Activated naive CD4-positive, alpha-beta T cell treated with anti-CD3 and anti-CD28 coated beads, Interleukin-2, amount 50 U/mL, for 24 hours (primary cell): ENCODE measurements around the gene KAT5.
"Not testable (repeated sequence)": the region's sequence is repeated elsewhere in the genome, so short reads cannot be mapped to it uniquely, and the experiment has no call there.

Source experiments
- H3K27ac Mint-ChIP-seq: one replicate; pipeline ENCODE4 v1.8.0; 2021; ENCODE audit warnings: mild to moderate bottlenecking, mixed read lengths
- H3K27me3 Mint-ChIP-seq: one replicate; pipeline ENCODE4 v1.8.0; 2021; ENCODE audit warnings: mixed read lengths
- H3K36me3 Mint-ChIP-seq: one replicate; pipeline ENCODE4 v1.8.0; 2021; ENCODE audit warnings: mixed read lengths
- H3K4me1 Mint-ChIP-seq: one replicate; pipeline ENCODE4 v1.8.0; 2021; ENCODE audit warnings: mixed read lengths
- H3K4me3 Mint-ChIP-seq: one replicate; pipeline ENCODE4 v1.8.0; 2021; ENCODE audit warnings: mild to moderate bottlenecking, mixed read lengths
- H3K9me3 Mint-ChIP-seq: one replicate; pipeline ENCODE4 v1.8.0; 2021; ENCODE audit warnings: mixed read lengths

KAT5 gene

DNA sequence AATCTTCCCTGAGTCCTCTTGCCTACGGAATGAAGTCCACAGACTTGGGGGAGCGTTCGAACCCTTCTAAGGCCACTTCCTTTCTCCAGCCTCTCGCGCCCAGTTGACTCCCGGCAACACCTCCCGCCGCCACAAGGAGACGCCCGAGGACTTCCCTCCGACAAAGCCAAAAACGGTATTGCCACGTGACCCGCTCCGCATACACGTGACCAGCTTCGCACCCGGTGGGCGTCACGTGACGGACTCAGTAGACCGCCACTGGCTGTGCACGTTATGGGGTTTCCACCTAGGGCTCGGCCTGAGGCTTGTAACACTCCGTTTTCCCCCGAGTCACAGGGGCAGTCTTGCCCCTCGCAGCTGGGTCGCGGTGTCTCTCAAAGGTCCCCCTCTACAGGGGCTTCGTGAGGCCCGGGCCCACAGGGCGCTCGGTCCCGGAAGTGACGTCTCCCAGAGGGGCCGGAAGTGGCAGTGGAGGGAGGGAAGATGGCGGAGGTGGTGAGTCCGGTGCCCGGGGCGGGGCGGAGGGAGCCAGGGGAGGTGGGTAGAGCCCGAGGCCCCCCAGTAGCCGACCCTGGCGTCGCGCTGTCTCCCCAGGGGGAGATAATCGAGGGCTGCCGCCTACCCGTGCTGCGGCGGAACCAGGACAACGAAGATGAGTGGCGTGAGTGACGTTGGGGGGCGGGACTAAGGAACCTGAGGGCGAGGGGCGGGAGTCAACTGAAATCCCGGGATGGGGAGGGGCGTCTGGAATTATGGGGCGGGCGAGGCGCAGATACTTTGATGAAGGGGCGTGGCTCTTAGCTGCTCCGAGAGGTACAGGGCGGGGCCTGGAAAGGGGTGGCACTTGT lies at the start of gene KAT5:
Gene KAT5, plus strand, starts transcription at position 468 of the 848 bp plus-strand sequence. Its CDS starts 16 bp downstream, at position 484.
- H3K27me3 Mint-ChIP-seq = no peaks in the 10 kb centered on the region
- peak within 1 kb of the TSS; percentile 96 for H3K4me3 Mint-ChIP-seq
- peaks cover 12% of the 10 kb centered on the region for H3K36me3 Mint-ChIP-seq
- H3K4me1 Mint-ChIP-seq = peaks cover 25% of the 10 kb centered on the region
- no peaks in the 10 kb centered on the region for H3K9me3 Mint-ChIP-seq
- peak within 1 kb of the TSS; percentile 95 for H3K27ac Mint-ChIP-seq

DNA sequence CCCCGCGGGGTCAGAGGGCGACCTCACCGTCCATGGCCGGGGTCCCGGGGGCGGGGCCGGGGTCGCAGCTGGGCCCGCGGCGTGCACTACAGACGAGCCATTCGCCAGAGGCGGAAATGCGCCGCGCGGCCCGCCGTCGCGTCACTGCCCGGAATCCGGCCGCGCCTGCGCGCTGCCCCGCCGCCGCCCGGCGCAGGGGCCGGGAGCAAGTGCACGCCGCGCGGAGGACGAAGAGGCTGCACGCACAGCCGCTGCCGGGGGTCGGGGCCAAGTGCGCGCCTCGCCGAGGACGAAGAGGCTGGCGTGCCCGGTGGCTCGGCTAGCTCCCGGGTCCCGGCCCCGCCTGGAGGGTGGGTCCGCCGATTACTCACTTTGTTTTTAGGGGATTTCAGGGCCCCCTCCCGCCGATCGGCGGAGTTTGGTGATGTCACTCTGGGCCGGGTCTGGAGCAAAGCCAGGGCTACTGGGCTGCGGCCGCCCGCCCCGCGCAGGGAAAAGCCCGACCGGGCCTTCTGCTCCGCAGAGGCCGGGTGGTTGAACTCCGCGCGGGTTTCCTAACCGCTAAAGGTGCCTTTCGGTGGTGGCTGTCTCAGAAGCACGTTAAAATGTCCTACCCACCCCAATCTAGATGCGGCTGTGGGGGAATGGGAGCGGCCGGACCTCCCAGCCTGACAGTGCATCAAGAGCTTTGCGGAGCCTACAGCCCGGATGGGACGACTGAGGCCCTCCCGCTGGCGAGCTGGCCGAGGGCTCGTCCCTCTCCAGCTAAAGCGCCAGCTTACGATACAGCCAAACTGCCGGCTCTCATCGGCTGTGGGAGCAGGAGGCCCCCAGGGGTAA lies 49.0 kb upstream of the KAT5 start, which contains the start of gene RELA:
Gene RELA, minus strand, starts transcription at position 118 of the 840 bp plus-strand sequence. Its CDS starts 84 bp downstream, at position 34.
- peaks cover 11% of the 10 kb centered on the region for H3K36me3 Mint-ChIP-seq
- H3K27ac Mint-ChIP-seq = peak within 1 kb of the TSS; percentile 92
- no peaks in the 10 kb centered on the region for H3K9me3 Mint-ChIP-seq
- H3K27me3 Mint-ChIP-seq = no peaks in the 10 kb centered on the region
- H3K4me3 Mint-ChIP-seq = peak within 1 kb of the TSS; percentile 89
- peaks cover 38% of the 10 kb centered on the region for H3K4me1 Mint-ChIP-seq

DNA sequence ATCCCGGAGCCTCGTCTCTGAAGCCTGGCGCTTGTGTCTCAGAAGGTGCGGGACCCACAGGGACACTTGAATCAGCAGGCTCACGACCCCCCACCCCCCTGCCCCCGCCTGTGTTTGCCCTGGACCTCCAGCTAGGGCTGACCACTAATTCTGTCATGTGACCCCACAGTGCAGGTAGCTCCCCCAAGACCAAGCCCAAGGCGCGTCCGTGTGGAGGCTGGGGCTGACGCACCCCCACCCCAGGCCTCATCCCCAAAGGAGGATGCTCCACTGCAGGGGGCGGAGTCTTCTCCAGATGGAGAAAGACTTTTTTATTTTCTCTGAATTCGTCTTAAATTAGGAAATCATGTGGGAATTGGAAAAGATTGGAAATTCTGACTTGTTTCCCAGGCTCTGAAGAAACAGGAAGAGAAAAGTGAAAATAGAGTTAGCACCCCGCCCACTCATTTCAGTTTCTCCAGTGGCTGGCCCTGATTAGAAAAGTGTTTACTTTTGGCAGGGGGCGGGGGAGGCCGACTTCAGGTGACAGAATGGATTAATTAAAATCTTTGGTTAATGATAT lies 48.3 kb upstream of the KAT5 start:
- H3K4me3 Mint-ChIP-seq = peak overlapping the region; percentile 89
- peaks cover 36% of the 10 kb centered on the region for H3K4me1 Mint-ChIP-seq
- peaks cover 11% of the 10 kb centered on the region for H3K36me3 Mint-ChIP-seq
- H3K9me3 Mint-ChIP-seq = no peaks in the 10 kb centered on the region
- H3K27me3 Mint-ChIP-seq = no peaks in the 10 kb centered on the region
- H3K27ac Mint-ChIP-seq = peak overlapping the region; percentile 92

DNA sequence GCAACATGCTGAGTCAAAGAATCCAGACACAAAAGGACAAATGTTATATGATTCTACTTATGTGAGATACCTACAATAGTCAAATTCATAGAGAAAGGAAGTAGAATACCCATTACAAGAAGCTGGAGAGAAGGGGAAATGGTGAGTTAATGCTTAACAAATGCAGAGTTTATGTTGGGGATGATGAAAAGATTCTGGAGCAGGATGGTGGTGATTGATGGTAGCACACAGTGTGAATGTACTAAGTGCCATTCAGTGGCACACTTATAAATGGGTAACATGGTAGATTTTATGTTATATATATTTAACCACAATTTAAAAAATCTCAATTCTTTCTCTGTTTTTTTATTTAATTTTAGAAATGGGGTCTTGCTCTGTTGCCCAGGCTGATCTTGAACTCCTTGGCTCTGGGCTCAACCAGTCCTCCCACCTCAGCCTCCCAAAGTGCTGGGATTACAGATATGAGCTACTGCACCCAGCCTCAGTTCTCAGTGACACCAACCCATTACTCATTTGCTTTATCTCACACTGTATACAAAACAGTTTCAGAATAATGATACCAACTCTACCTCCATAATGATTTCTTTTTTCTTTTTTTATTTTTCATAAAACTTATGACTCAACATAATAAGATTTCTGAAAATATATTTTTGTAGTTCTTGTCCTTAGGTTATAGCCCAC lies 39.7 kb upstream of the KAT5 start:
- Mint-ChIP-seq H3K27me3 (no peaks in the 10 kb centered on the region), H3K4me1 (no peaks in the 10 kb centered on the region), H3K27ac (no peak overlapping the region), H3K9me3 (no peaks in the 10 kb centered on the region), H3K36me3 (no peaks in the 10 kb centered on the region), H3K4me3 (no peak overlapping the region)

DNA sequence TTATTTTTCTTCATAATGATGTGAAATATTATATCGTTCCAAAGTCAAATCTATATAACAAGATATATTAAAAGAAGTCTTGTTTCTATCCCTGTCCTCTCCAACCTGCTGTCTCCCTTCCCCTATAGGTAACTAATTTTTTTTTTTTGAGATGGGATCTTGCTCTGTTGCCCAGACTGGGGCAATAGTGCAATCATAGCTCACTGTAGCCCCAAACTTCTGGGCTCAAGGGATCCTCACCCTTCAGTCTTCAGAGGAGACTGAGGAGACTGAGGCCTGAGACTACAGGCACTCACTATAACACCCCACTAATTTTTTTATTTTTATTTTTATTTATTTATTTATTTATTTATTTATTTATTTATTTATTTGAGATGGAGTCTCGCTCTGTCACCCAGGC lies 39.1 kb upstream of the KAT5 start:
- Mint-ChIP-seq H3K9me3 (no peaks in the 10 kb centered on the region), H3K4me1 (no peaks in the 10 kb centered on the region), H3K36me3 (no peaks in the 10 kb centered on the region), H3K4me3 (no peak overlapping the region), H3K27me3 (no peaks in the 10 kb centered on the region), H3K27ac (no peak overlapping the region)

DNA sequence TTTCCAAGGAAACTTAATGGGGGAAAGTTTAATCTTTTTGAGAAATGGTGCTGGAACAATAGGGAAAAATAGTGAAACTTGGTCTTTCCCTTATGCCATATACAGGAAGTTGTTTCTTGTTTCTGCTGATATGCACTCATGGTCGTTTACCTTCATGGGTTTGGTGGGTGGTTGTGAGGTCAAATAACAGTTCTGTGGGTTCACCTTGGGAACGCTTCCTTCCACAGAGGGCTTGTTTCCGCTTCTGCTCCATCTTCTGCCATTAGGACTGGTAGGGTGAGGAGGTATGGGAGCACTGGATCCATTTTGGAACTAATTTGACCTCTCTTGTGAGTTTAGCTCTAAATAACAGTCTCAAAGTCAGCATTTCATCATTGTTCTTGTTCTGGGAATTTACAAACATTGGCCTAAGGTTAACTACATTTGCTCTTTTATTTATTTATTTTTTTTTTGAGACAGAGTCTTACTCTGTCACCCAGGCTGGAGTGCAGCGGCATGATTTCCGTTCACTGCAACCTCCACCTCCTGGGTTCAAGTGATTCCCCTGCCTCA lies 31.8 kb upstream of the KAT5 start:
- no peaks in the 10 kb centered on the region for H3K9me3 Mint-ChIP-seq
- no peak overlapping the region for H3K4me3 Mint-ChIP-seq
- H3K27me3 Mint-ChIP-seq = no peaks in the 10 kb centered on the region
- no peak overlapping the region for H3K27ac Mint-ChIP-seq
- H3K4me1 Mint-ChIP-seq = no peaks in the 10 kb centered on the region
- H3K36me3 Mint-ChIP-seq = no peaks in the 10 kb centered on the region

DNA sequence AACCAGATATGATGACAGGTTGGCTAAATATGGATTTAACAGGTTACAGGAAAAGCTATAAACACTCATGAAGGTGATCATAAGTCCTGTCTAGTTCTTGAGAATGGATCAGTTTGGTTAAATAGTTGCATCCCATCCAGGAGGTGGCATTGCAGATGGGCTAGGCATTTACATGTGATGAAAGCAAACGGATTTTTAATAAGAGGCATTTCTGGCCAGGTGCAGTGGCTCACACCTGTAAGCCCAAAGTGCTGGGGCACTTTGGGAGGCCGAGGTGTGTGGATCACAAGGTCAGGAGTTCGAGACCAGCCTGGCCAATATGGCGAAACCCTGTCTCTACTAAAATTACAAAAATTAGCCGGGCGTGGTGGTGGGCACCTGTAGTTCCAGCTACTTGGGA lies 28.6 kb upstream of the KAT5 start:
- not testable (repeated sequence) for H3K27ac Mint-ChIP-seq, H3K4me1 Mint-ChIP-seq, H3K9me3 Mint-ChIP-seq, H3K4me3 Mint-ChIP-seq, H3K27me3 Mint-ChIP-seq, H3K36me3 Mint-ChIP-seq

DNA sequence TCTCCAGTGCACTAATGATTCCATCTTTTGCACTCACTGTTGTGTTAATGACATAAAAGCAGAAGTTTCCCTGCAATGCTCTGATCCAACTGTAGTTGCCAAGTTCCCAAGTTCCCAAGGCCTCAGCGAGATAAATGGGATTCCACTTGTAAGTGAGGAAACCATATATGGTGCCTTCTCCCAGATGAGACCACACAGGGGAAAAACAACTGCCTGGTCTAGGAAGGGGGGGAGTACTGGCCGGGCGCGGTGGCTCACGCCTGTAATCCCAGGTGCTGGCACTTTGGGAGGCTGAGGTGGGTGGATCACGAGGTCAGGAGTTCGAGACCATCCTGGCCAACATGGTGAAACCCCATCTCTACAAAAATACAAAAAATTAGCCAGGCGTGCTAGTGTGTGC lies 26.1 kb upstream of the KAT5 start:
- Mint-ChIP-seq H3K4me1 (no peaks in the 10 kb centered on the region), H3K9me3 (no peaks in the 10 kb centered on the region), H3K36me3 (no peaks in the 10 kb centered on the region), H3K27ac (no peak overlapping the region), H3K27me3 (peaks cover 1% of the 10 kb centered on the region), H3K4me3 (no peak overlapping the region)

DNA sequence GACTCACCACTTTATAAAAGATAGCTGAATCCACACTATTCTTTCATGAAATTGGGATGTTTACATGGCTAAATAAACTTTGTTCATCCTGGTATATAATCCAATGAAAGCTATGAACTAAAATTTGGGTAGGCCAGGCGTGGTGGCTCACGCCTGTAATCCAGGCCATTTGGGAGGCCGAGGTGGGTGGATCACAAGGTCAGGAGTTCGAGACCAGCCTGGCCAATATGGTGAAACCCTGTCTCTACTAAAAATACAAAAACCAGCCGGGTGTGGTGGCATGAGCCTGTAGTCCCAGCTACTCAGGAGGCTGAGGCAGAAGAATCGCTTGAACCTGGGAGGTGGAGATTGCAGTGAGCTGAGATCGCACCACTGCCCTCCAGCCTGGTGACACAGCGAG lies 20.2 kb upstream of the KAT5 start:
- H3K27ac Mint-ChIP-seq, H3K4me3 Mint-ChIP-seq, H3K36me3 Mint-ChIP-seq, H3K4me1 Mint-ChIP-seq, H3K27me3 Mint-ChIP-seq, H3K9me3 Mint-ChIP-seq: not testable (repeated sequence)

DNA sequence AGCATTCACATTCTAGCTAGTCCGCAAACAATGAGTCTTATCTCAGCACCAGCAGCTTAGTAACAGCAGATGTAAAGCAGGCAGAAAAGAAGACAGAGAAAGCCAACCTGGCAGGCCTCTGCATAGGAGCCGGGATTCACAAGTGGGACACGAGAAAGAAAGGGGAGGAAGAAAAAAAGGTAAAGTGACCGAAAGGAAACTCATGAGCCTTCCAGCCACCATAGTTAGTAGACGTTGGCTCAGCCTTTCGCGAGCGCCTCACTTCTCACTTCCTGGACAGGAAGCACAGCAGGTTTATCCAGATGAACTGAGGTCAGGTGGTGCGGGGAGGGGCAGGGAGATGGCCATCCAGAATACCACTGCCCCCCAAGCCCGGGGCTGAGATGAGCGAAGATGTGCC lies 19.7 kb upstream of the KAT5 start:
- H3K4me1 Mint-ChIP-seq = no peaks in the 10 kb centered on the region
- H3K27ac Mint-ChIP-seq = no peak overlapping the region
- H3K4me3 Mint-ChIP-seq = no peak overlapping the region
- H3K36me3 Mint-ChIP-seq = no peaks in the 10 kb centered on the region
- H3K9me3 Mint-ChIP-seq = no peaks in the 10 kb centered on the region
- no peaks in the 10 kb centered on the region for H3K27me3 Mint-ChIP-seq

DNA sequence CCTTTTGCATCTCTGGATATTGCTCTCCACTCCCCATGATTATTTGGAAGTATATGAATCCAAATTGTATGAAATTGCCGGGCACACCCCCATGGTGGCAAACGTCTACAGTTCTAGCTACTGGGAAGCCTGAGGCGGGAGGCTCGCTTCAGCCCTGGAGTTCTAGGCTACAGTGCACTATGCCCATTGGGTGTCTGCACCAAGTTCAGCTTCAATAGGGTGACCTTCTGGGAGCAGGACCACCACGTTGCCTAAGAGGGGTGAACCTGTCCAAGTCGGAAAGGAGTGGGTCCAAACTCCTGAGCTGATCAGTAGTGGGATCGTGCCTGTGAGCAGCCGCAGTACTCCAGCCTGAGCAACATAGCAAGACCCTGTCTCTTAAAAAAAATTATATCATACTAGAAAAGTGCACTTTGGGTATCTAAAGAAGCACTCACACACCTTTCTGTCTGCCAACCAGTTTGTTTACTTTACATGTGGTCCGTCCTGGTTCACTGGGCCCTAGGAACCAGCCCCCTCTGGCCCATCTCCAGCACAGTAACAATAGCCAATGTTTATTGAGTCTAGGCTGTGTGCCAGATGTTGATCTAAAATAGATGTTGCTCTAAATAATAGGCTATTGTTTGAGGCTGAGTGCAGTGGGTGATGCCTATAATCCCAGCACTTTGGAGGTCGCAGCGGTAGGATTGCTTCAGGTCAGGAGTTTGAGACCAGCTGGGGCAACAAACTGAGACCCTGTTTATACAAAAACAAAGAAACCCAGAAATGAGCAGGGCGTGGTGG lies 16.4 kb upstream of the KAT5 start:
- no peaks in the 10 kb centered on the region for H3K27me3 Mint-ChIP-seq
- no peaks in the 10 kb centered on the region for H3K4me1 Mint-ChIP-seq
- H3K36me3 Mint-ChIP-seq = no peaks in the 10 kb centered on the region
- no peak overlapping the region for H3K4me3 Mint-ChIP-seq
- no peak overlapping the region for H3K27ac Mint-ChIP-seq
- no peaks in the 10 kb centered on the region for H3K9me3 Mint-ChIP-seq

DNA sequence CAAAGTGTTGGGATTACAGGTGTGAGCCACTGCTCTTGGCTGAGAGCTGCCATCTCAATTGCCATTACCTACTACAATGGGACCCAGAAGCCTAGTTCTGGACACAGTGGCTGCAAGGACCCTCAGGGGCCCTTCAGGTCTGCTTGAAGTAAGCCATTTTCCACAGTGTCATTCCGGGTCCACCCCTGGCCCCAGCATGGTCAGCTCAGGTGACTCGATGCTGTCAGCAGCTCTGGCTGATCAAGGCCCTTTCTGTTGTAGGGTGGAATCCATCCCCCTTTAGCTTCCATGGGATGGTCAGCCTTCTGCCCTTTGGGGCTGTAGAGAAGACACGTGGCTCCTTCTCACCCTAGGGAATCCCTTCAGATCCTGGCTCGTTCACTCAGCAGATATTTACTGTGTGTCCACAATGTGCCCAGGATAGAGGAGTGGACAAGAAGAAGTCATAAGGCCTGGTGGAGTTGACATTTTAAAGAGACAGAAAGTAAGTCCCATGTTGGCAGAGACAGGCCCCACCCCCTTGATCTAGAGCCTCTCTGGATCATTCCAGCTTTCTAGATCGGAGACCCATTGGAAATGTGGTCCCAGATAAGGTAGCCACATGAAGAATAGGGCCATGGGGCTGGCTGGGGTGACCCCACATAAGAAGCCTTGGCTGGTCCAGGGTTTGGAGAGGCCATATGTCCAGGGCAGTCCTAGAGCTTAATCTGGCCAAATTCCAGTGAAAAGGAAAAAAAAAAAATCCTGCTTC lies 15.1 kb upstream of the KAT5 start:
- Mint-ChIP-seq H3K4me3 (no peak overlapping the region), H3K4me1 (no peaks in the 10 kb centered on the region), H3K27ac (peak overlapping the region; percentile 35), H3K9me3 (no peaks in the 10 kb centered on the region), H3K36me3 (no peaks in the 10 kb centered on the region), H3K27me3 (no peaks in the 10 kb centered on the region)

DNA sequence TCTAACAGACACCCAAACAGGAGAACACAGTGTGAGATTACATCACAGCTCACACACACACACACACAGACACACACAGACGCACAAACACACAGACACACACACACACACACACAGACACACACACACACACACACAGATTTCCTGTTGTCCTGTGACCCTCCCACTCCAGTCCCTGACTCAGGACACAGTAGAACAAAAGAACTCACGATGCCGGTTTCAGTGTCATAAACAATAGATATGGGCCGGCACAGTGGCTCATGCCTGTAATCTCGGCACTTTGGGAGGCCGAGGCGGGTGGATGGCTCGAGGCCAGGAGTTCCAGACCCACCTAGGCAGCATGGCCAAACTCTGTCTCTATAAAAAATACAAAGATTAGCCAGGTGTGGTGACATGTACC lies 13.8 kb upstream of the KAT5 start:
- Mint-ChIP-seq H3K9me3 (no peaks in the 10 kb centered on the region), H3K27ac (peak overlapping the region; percentile 19), H3K4me3 (no peak overlapping the region), H3K27me3 (no peaks in the 10 kb centered on the region), H3K36me3 (no peaks in the 10 kb centered on the region), H3K4me1 (no peaks in the 10 kb centered on the region)

DNA sequence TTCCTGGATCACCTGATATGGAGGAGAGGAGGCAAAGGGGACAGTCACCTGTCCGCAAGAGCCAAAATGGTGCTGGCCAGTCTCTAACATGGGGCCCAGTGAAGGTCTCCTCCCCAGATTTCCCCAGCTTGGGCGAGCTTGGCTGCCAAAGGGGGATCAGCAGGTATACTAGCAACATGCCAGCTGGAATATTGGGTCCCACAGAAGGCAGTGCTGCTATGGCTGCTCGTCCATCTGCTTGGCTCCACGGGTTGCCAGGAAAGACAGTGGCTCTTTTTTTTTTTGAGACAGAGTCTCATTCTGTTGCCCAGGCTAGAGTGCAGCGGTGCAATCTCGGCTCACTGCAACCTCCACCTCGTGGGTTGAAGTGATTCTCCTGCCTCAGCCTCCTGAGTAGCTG lies 12.7 kb upstream of the KAT5 start:
- no peaks in the 10 kb centered on the region for H3K4me1 Mint-ChIP-seq
- no peak overlapping the region for H3K4me3 Mint-ChIP-seq
- H3K9me3 Mint-ChIP-seq = no peaks in the 10 kb centered on the region
- no peaks in the 10 kb centered on the region for H3K36me3 Mint-ChIP-seq
- no peak overlapping the region for H3K27ac Mint-ChIP-seq
- peaks cover under 1% of the 10 kb centered on the region for H3K27me3 Mint-ChIP-seq
